HepG2 (cell line): Measurements from ENCODE around the gene IRF7. TPM values are rescaled to one million over a fixed set of nuclear protein-coding genes. Genes with fewer than 3 reads are reported as not detected.
A peak's percentile ranks its signal among the peaks of the same experiment; 100 is the strongest.

Source experiments
- AHR ChIP-seq: IDR thresholded peaks from 2 replicates; pipeline ENCODE4 v1.6.1; 2018; ENCODE audit warnings: missing genetic modification reagents, missing compliant biosample characterization
- BHLHE40 ChIP-seq: IDR thresholded peaks from 2 replicates; pipeline ENCODE4 v1.6.1; 2011; ENCODE audit warnings: low read length, improper control_type of control experiment
- EED ChIP-seq: sonication (generic); formaldehyde crosslinking; IDR thresholded peaks from 2 replicates; pipeline ENCODE4 v1.5.0; 2020; ENCODE audit warnings: mild to moderate bottlenecking, missing genetic modification reagents
- GTF2F1 ChIP-seq: fragments of 150-350 bp; IDR thresholded peaks from 2 replicates; pipeline ENCODE4 v1.6.1; 2014; ENCODE audit warnings: low read length
- KLF12 ChIP-seq: sonication (generic); formaldehyde crosslinking; IDR thresholded peaks from 2 replicates; pipeline ENCODE4 v1.4.0; 2020; ENCODE audit warnings: missing genetic modification reagents, borderline replicate concordance
- SRSF9 ChIP-seq: fragments of 200-400 bp; formaldehyde crosslinking; IDR thresholded peaks from 2 replicates; pipeline ENCODE4 v1.6.1; 2018; ENCODE audit warnings: borderline replicate concordance, mild to moderate bottlenecking, low read depth, low read length; ENCODE audit not compliant: insufficient read depth, poor library complexity, severe bottlenecking
- TIGD3 ChIP-seq: sonication (generic); formaldehyde crosslinking; IDR thresholded peaks from 2 replicates; pipeline ENCODE4 v1.5.1; 2020; ENCODE audit warnings: mild to moderate bottlenecking, missing genetic modification reagents, borderline replicate concordance
- ZFP82 ChIP-seq: sonication (generic); formaldehyde crosslinking; IDR thresholded peaks from 2 replicates; pipeline ENCODE4 v1.5.1; 2020; ENCODE audit warnings: mild to moderate bottlenecking, missing genetic modification reagents, borderline replicate concordance
- ZHX1 ChIP-seq: sonication (generic); formaldehyde crosslinking; IDR thresholded peaks from 2 replicates; pipeline ENCODE4 v1.8.1; 2022; ENCODE audit warnings: low read depth, mild to moderate bottlenecking, missing genetic modification reagents
- ZNF12 ChIP-seq: sonication (generic); formaldehyde crosslinking; IDR thresholded peaks from 2 replicates; pipeline ENCODE4 v1.5.0; 2020; ENCODE audit warnings: missing genetic modification reagents
- ZNF460 ChIP-seq: sonication (generic); formaldehyde crosslinking; IDR thresholded peaks from 2 replicates; pipeline ENCODE4 v1.5.1; 2020; ENCODE audit warnings: missing genetic modification reagents, mild to moderate bottlenecking, borderline replicate concordance
- ZNF563 ChIP-seq: sonication (generic); formaldehyde crosslinking; IDR thresholded peaks from 2 replicates; pipeline ENCODE4 v1.8.0; 2022; ENCODE audit warnings: mild to moderate bottlenecking, moderate library complexity, missing genetic modification reagents
- ZNF569 ChIP-seq: sonication (generic); formaldehyde crosslinking; IDR thresholded peaks from 2 replicates; pipeline ENCODE4 v1.5.0; 2020; ENCODE audit warnings: mild to moderate bottlenecking, missing genetic modification reagents, moderate library complexity, borderline replicate concordance
- ZNF574 ChIP-seq: sonication (generic); formaldehyde crosslinking; IDR thresholded peaks from 2 replicates; pipeline ENCODE4 v1.4.0; 2020; ENCODE audit warnings: missing genetic modification reagents
- ZNF782 ChIP-seq: sonication (generic); formaldehyde crosslinking; IDR thresholded peaks from 2 replicates; pipeline ENCODE4 v1.4.0; 2020; ENCODE audit warnings: missing genetic modification reagents, mild to moderate bottlenecking, borderline replicate concordance
- polyA plus RNA-seq, 8 experiments: library from polyadenylated mRNA; depleted of rRNA in 3 of 8; stranded (reverse) in 7 of 8; unstranded in 1 of 8; fragments of >200 nt; fragmentation: Illumina TruSeq in 4 of 8; extraction: Trizol in 4 of 8; gene quantifications; 2 replicates each; pipeline versions ENCODE4 v1.2.1 to v1.2.3, GENCODE V29; 2011 to 2016; ENCODE audit warnings: low read depth in 4 of 8, missing spikeins in 1 of 8, mixed read lengths in 1 of 8; ENCODE audit not compliant: insufficient read depth in 1 of 8
- total RNA-seq, 5 experiments: library from RNA; depleted of rRNA; stranded (reverse); fragments of >200 nt; fragmentation: Illumina TruSeq; extraction: Trizol; gene quantifications; 2 replicates each; pipeline ENCODE4 v1.2.3, GENCODE V29; 2016; ENCODE audit warnings: low read depth in 1 of 5

The IRF7 gene
- total and polyA plus RNA-seq, 2 of the 13 experiments (the other 11 are each of a cell fraction or from before 2014, with no cell fraction given), result not detected

GRCh38 chr11:575996-576768 is 39.6 kb downstream of the IRF7 start, which contains the start of gene PHRF1 (continued):
- TF ChIP-seq ZHX1, result no peak
- TF ChIP-seq ZFP82 (CRISPR knock-in tag), result no peak
- TF ChIP-seq GTF2F1, result no peak
- no peak for TF ChIP-seq ZNF569 (CRISPR knock-in tag)
- no peak for TF ChIP-seq ZNF12 (CRISPR knock-in tag)
- 0 out of 2 replicates have a peak, but pooled peaks have one; percentile 35 for TF ChIP-seq KLF12 (CRISPR knock-in tag)
- TF ChIP-seq ZNF574, result peak; percentile 96
- TF ChIP-seq SRSF9, result no peak
- no peak for TF ChIP-seq ZNF460 (CRISPR knock-in tag)
- TF ChIP-seq EED (CRISPR knock-in tag), result no peak
- TF ChIP-seq TIGD3 (CRISPR knock-in tag), result no peak
- no peak for TF ChIP-seq AHR
- peak; percentile 96 for TF ChIP-seq BHLHE40
- TF ChIP-seq ZNF782, result no peak
- 0 out of 2 replicates have a peak, but pooled peaks have one; percentile 13 for TF ChIP-seq ZNF563 (CRISPR knock-in tag)
